Midbrain (tissue), 1 donor: ENCODE measurements around the gene NOS3.

ENCODE experiments used
- DNase-seq: peaks from one replicate; lab custom pipeline; 2025; lab: John Stamatoyannopoulos, UW

NOS3 gene

GRCh38 chr7:150990416-150991186 lies at the start of gene NOS3:
Gene NOS3 (plus strand): TSS chr7:150991017. CDS start chr7:150993804, 2,787 bp downstream.
- DNase-seq = no peak

DNA sequence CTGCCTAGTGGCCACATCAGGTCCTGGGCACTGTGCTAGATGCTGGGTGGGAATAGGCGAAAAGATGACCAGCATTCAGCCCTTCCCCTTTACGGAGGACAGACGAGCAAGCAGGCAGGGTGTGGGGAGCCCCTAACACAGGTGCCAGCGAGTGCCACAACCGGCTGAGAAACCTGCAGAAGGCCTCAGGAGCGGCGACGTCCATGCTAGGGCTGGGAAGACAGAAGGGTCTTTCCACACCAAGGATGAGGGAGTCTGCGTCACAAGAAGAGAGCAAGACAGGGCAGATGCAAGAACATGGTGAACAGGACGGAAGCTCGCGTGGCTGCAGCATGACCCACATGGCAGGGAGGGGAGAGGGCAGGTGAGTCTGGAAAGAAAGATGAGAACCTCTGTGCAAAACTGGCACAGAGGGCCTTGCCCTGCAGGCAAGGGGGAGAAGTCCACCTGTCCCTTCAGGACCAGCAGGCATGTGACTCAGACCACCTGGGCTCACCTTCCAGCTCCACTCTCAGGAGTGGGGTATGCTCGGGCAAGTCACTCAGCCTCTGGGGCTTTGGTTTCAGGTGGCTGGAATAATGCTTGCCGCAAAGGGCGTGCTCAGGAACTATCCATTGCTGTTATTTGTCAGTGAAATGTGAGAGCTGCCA lies 49.3 kb upstream of the NOS3 start:
- no peak for DNase-seq

DNA sequence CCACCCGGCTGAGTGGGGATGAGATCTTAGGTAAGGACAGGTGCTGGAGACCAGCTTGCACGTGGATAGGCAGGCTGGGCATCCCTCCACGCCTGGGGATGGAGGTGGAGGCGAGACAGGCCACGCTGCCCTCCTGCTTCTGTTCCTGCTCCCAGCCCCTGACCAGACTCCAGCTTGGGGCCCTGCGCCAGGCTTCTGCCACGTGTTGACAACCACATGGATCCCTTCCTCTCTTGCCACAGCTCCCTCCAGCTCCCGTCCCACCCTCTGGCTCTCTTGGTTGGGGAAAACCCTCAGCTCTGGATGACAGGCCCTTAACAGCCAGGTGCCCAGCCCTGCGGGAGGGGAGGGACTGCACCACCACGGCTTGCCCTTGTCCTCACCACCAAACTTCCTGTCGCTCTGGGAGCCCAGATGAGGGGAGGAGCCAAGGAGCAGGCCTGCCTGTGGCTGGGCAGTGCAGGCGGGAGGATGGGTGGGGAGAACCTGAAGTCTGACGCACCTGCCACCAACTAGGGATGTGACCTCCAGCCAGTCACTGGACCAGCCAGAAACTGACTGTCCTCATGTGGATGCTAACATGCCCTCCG lies 48.7 kb upstream of the NOS3 start:
- no peak for DNase-seq

GRCh38 chr7:150942591-150943452 lies 48.0 kb upstream of the NOS3 start:
- no peak for DNase-seq

- no peak for DNase-seq
These were observed 47.4 kb upstream of the NOS3 start for GRCh38 chr7:150943453-150943814.

DNA sequence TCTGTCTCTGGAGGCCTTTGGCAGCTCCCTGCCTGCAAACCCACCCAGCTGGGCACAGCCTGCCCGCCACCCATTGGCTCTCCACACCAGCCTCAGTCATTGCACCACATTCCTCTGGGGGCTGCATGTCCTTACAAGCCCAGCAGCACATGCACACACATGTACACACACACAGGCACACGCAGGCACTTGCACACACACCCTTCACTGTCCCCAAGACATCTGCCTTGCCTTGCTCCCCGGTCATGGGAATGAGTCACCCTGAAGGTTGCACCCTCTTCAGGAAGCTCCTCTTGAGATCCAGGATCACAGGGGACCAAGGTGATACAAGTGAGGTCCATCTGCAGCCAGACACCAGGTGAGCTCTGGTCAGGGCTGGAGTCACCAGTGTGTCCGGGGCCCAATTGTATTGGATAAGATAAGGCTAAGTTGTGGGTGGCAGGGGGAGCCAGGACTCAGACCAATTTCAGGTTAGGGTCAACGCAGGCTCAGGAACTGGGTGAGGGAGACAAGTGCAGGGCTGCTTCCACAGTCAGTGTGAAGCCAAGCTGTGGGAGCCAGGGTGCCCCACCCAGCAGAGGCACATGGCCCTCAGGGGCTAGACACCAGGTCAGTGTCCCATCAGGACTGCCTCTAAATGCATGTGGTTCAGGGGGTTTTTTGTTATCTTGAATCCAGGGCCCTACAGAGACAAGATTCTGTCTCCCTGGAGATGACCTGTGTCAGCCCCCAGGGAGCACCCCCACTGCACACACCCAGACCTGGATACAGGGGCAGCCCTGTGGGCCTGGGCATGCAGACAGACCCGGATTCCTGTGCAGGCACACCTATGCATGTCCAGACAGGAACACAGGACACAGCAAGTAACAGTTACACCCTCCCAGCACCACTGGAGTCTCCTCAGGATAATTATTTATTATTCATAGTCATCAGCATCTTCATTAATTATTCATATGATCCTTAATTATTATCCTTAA lies 46.5 kb upstream of the NOS3 start:
- DNase-seq = no peak

- DNase-seq = no peak
These were observed 45.5 kb upstream of the NOS3 start for GRCh38 chr7:150945171-150945852.

DNA sequence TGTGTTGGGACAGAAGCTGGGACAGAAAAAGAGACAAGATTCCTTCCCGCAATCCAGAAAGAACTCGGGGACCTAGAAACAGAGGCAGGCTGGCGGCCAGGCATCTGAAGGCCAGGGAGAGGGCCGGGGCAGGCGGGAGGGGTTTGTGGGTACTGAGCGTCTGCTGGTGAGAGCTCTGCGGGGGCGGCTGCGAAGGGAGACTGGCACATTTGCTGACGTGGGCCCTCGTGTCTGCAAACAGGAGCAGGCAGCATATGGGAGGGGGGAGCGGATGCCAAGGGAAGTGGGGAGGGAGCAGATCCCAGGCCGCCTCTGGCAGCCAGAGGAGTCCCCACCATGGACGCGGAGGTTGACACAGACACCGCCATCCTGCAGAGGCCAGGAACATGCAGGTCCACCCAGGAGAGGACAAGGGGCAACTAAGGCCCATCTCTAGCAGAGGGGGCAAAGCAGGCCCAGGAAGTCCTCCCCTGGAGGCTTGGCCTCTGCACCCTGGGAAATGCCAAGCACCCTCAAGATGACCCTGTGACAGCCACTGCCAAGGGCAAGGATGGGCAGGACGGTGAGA lies 44.9 kb upstream of the NOS3 start:
- peak; percentile 62 for DNase-seq

DNA sequence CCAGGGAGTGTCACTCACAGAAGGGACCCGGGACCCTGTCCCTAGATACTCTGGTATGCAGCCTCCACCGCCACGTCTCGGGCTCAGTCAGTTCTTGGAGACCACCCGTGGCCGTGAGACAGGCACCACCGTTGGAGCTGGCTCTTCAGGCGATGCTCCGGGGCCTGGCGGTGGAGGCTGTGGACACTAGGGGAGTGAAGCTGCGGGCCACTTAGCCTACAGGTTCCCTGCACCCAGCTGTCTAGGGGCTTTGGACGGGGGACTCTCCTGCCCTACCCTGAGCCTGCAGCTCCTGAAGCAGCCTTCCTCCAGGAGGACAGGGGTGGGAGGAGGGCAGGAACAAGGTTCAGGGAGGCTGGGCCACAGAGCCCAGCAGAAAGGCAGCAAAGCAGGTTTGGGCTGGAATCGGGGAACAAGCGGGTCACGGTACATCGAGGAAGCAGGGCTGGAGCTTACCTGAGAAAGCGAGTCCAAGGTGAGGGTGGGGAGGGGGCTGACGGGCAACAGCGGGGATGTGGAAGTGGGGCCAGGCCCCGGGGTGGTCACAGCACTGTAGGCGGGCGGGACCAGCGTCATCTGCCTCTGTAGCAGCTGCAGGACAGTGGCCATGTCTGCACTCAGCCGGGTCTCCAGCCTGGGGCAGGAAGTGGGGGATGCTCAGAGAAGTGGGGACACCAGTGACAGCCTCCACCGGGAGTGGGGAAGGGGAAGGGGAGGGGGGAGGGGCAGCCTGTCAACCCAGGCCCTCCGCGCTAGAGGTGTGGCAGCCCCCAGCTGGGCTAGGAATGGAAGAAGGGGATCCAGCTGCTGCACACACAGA lies 44.2 kb upstream of the NOS3 start:
- DNase-seq = no peak

GRCh38 chr7:150947241-150947745 lies 43.5 kb upstream of the NOS3 start:
- DNase-seq = no peak

- DNase-seq = no peak
These were observed 42.8 kb upstream of the NOS3 start for GRCh38 chr7:150947761-150948651.

GRCh38 chr7:150948791-150949251 lies 42.0 kb upstream of the NOS3 start:
- no peak for DNase-seq

- DNase-seq = no peak
These were observed 41.3 kb upstream of the NOS3 start for GRCh38 chr7:150949564-150949963.

DNA sequence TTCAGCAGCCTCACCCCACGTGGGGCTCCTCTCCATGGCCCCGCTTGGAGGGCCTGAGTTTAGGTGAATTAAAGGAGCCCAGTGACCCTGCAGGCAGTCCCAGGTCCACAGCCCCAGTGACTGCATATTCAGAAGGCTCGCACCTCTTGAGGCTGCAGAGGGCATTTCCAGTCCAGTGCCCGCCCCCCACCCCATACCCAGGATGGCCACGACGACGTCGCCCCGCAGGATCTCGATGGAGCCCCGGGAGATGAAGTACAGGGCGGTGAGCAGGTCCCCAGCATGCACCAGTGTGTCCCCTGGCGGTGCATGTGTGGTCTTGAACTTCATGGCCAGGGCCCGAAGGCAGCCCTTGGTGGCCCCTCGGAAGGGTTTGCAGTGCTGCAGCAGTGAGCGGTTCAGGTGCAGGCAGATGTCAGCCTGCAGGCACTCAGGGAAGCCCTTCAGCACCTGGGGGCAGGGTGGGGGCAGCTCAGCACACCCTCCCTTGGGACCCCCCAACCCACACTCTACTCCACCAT lies 40.8 kb upstream of the NOS3 start:
- DNase-seq = no peak

DNA sequence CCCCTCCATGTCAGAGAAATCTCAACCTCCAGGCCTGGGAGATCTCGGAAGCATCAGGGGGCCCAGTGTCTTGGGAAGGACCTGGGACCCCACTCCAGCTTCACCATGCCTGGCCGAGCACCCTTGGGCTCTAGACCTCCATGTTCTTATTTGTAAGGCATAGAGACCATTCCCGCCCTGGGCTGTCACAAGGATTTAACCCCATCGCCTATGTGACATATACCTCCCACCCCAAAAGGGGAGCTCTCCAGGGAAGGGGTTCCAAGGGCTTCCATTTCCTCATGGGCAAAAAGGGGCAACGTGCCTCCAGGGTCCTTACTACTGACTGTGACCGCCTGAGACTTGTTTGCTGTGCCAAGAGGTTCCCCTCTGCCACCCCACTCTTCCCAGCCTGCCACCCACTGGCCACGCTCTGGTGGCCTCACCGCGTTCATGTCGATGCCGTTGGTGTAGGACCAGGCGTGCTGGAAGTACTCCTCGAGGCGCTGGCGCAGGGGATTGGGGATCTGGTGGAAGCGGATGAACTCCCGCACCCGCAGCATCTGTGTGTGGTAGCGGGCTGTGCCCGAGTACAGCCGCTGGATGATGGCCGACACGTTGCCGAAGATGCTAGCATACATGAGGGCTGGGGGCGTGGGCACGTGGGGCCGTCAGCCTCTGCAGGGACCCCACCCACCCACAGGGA lies 40.2 kb upstream of the NOS3 start:
- no peak for DNase-seq

DNA sequence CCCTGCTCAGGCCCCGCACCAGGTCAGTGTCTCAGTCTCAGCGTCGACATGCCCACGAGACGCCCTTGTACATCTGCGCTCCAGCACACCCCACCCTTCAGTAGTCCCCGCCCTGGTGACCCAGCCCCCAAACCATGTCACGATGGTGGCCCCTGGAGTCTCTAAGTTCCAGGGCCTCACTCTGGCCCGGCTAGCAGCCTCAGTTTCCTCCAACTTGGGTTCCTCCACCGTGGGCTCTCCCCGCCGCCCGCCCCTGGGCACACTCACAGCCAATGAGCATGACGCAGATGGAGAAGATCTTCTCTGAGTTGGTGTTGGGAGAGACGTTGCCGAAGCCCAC lies 39.7 kb upstream of the NOS3 start:
- DNase-seq = no peak

GRCh38 chr7:150951521-150951920 lies 39.3 kb upstream of the NOS3 start:
- no peak for DNase-seq
